T47D (cell line): ENCODE results near the gene CAPG.

Experiments used
- DNase-seq, 2 experiments: peaks; one replicate each; pipeline versions ENCODE4 v3.0.0 to v3.0.0-alpha.2; 2011 to 2012; ENCODE audit warnings: low read depth in 1 of 2, low spot score in 1 of 2
- JUND ChIP-seq: IDR thresholded peaks from 2 replicates; pipeline ENCODE4 v1.6.1; 2012; ENCODE audit warnings: low read depth
- in situ Hi-C: cut with HindIII; loops from 2 replicates; pipeline ENCODE4 v1.10.0; 2016; ENCODE audit warnings: low sequenced_read_pairs, low pct_unique_long_range_greater_than_20kb

The CAPG gene

DNA sequence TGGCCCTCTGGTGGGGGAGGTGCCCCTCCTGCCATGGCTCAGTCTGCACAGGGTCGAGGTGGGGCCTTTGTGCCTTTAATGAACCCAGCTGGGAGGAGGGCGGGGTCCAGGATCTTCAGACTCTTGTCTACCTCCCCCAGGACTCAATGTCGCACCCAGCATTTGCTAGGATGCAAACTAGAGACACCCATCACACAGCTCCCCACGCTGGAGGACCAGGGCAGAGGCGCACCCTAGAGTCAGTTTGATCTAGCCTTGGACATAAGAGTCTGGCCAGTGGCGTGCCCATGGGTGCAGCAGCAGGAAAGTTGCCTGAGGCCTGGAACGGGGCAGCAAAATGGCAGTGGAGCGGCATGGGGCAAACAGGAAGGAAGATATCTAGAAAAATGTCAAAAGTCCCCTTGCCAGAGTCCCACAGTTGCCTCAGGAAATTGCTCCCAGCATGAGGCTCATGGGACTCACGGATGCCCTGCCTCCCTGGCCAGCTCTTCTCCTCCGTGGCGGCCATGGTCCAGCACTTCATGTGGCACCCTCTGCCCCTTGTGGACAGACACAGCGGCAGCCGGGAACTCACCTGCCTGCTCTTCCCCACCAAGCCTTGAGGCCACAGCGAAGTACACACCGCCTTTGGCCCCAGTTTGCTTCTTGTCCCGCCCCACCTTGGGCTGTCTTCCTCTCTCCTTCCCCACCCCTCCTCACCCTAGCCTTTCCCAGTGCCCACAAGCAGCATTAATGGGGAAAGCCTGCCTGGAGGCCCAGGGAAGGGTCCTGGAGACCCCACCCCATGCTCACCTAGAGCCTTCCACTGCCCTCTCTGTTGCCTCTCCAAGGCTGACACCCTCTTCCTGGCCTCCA, 26.0 kb upstream of the CAPG start:
- no peak for TF ChIP-seq JUND
- in situ Hi-C loops: no loop called here

GRCh38 chr2:85435220-85435958, 25.2 kb upstream of the CAPG start:
- no peak for DNase-seq
- no peak for TF ChIP-seq JUND
- in situ Hi-C loops: no loop called here

More for the DNA sequence above, 26.0 kb upstream of the CAPG start:
- DNase-seq: no peak

- in situ Hi-C loops: no loop called here
- DNase-seq: no peak
- TF ChIP-seq JUND: no peak
These were observed 24.5 kb upstream of the CAPG start for GRCh38 chr2:85434696-85435095.

- no peak for DNase-seq
- TF ChIP-seq JUND: no peak
- in situ Hi-C loops: no loop called here
These were observed 23.4 kb upstream of the CAPG start for GRCh38 chr2:85433511-85434089.

DNA sequence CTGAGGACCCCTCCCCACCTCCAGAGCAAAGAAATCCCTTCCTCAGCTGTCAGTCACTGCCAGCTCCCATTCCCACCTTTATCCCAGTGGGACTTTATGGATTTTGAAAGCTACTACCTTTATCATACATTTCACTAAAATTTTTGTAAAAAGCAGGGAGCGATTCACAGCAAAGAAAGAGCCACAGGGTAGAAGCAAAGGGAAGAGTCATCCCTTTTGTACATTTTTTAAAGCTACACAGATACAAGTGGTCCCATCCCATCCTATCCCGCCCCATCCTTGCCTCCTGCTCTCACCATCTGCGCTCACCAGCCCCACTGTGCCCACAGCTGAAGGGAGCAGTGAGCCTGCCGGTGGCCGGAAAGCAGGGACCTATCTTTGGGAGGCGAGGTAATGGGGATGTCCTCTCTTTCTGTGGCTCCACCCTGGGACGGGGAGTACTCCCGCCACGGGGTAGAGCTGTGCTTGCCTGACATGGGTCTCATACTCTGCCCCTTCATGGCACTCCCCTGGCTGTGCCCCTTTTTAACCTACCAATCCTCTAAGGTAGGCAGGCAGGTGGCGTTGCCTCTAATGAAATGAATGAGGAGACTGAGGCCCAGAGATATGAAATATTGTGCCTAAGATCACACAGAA, 21.5 kb upstream of the CAPG start:
- DNase-seq: no peak
- no peak for TF ChIP-seq JUND
- in situ Hi-C loops: no loop called here

- no peak for TF ChIP-seq JUND
- in situ Hi-C loops: no loop called here
- no peak for DNase-seq
These were observed 20.8 kb upstream of the CAPG start for GRCh38 chr2:85430752-85431569.

- no peak for TF ChIP-seq JUND
- in situ Hi-C loops: no loop called here
- DNase-seq: no peak
These were observed 19.7 kb upstream of the CAPG start for GRCh38 chr2:85429924-85430289.

DNA sequence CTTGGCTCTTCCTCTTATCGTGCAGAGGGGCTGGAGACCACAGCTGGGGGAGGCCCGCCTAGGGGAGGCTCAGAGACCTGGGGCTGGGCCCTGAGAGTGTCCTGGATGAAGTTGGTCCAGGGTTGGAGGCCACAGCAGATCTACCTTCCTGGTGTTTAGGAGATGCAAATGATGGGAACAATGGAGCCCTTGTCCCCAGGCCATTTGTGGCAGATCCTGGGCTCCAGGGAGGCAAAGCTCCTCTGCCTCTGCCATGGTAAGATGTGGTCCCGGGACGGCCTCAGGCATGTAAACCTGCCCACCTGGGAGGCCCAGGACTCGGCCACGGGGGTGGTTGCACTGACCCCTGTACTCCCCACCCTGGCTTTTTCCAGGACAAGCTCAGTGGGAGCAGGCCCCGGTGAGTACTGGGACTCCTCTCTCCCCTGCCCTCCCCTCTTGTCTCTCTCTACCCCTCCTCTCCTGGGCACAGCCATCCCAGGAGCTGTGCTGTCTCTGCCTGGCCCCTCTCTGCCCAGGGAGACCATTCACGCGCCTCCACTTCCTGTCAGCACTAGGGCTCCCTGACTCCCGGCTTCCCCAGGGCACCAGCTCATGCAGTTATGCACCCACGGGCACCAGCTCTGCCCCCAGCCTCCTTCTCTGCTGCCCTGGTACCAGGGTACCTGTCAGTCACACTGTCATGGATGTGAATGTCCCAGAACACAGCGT, 19.2 kb upstream of the CAPG start:
- no peak for DNase-seq
- in situ Hi-C loops: no loop called here
- TF ChIP-seq JUND: no peak

GRCh38 chr2:85428343-85428881, 18.2 kb upstream of the CAPG start:
- in situ Hi-C loops: no loop called here
- TF ChIP-seq JUND: no peak
- DNase-seq: no peak

- no peak for DNase-seq
- no peak for TF ChIP-seq JUND
- in situ Hi-C loops: no loop called here
These were observed 17.2 kb upstream of the CAPG start for GRCh38 chr2:85427300-85427835.

- DNase-seq: no peak
- no peak for TF ChIP-seq JUND
- in situ Hi-C loops: no loop called here
These were observed 15.4 kb upstream of the CAPG start for GRCh38 chr2:85425588-85425987.

DNA sequence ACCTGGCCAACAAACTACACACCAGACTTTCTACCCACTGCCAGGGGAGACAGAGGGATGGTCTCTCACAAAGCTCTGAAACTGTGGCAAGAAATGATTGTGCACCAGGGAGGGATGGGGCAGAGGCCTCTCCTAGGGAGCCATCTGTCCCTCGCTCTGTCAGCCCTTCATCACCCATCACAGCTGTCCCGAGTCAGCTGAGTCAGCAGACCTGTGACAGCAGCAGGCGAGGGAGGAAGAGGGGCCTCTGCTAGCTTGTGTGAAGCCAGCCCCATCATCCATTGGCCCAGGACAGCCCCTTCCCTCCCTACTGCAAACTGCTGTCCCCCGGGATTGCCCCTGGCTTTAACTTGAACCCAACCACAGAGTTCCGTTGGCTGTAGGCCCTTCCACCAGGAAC, 13.4 kb upstream of the CAPG start:
- no peak for TF ChIP-seq JUND
- no peak for DNase-seq
- in situ Hi-C loops: no loop called here
